NCI-H2081 treated with DMSO at 0.1 percent for 48 hours (cell line): ENCODE measurements around the gene BCL2L13.
"Not testable (repeated sequence)": the region's sequence is repeated elsewhere in the genome, so short reads cannot be mapped to it uniquely, and the experiment has no call there.

Experiments used
- DNase-seq: peaks from one replicate; lab custom pipeline; 2025; lab: John Stamatoyannopoulos, UW

The BCL2L13 gene

GRCh38 chr22:17695986-17696385, 57.4 kb downstream of the BCL2L13 start:
- DNase-seq: no peak

- not testable (repeated sequence) for DNase-seq
Observed at GRCh38 chr22:17697196-17697595, 58.6 kb downstream of the BCL2L13 start.

GRCh38 chr22:17698276-17698675, 59.7 kb downstream of the BCL2L13 start:
- not testable (repeated sequence) for DNase-seq

GRCh38 chr22:17698948-17699347, 60.4 kb downstream of the BCL2L13 start:
- no peak for DNase-seq

- DNase-seq: no peak
Observed at GRCh38 chr22:17699696-17700340, 61.3 kb downstream of the BCL2L13 start.

- DNase-seq: no peak
Observed at GRCh38 chr22:17700778-17701177, 62.2 kb downstream of the BCL2L13 start.

- no peak for DNase-seq
Observed at GRCh38 chr22:17703811-17704210, 65.3 kb downstream of the BCL2L13 start.

- DNase-seq: no peak
Observed at GRCh38 chr22:17705546-17705945, 67.0 kb downstream of the BCL2L13 start.

GRCh38 chr22:17705951-17706900, 67.7 kb downstream of the BCL2L13 start:
- no peak for DNase-seq

- DNase-seq: no peak
Observed at GRCh38 chr22:17706947-17707346, 68.4 kb downstream of the BCL2L13 start.

GRCh38 chr22:17707526-17707925, 69.0 kb downstream of the BCL2L13 start:
- DNase-seq: no peak

- DNase-seq: no peak
Observed at GRCh38 chr22:17710023-17710422, 71.5 kb downstream of the BCL2L13 start.

GRCh38 chr22:17712441-17712840, 73.9 kb downstream of the BCL2L13 start:
- DNase-seq: no peak

- DNase-seq: no peak
Observed at GRCh38 chr22:17716529-17716928, 78.0 kb downstream of the BCL2L13 start.

- no peak for DNase-seq
Observed at GRCh38 chr22:17717708-17718107, 79.2 kb downstream of the BCL2L13 start.

- DNase-seq: no peak
Observed at GRCh38 chr22:17719911-17720310, 81.4 kb downstream of the BCL2L13 start.

GRCh38 chr22:17724241-17724640, 85.7 kb downstream of the BCL2L13 start:
- no peak for DNase-seq

GRCh38 chr22:17724678-17725499, 86.3 kb downstream of the BCL2L13 start:
- DNase-seq: no peak

- DNase-seq: no peak
Observed at GRCh38 chr22:17725500-17725796, 86.9 kb downstream of the BCL2L13 start.

- no peak for DNase-seq
Observed at GRCh38 chr22:17726006-17726927, 87.7 kb downstream of the BCL2L13 start.
